ENCODE data around the gene FRYL. TPM values are rescaled to one million over a fixed set of nuclear protein-coding genes. Genes with fewer than 3 reads are reported as not detected.
A peak's percentile ranks its signal among the peaks of the same experiment; 100 is the strongest.
"Not testable (repeated sequence)": the region's sequence is repeated elsewhere in the genome, so short reads cannot be mapped to it uniquely, and the experiment has no call there.

FRYL gene
- total RNA-seq, 1 donor from 2014 or later: 190 TPM

DNA sequence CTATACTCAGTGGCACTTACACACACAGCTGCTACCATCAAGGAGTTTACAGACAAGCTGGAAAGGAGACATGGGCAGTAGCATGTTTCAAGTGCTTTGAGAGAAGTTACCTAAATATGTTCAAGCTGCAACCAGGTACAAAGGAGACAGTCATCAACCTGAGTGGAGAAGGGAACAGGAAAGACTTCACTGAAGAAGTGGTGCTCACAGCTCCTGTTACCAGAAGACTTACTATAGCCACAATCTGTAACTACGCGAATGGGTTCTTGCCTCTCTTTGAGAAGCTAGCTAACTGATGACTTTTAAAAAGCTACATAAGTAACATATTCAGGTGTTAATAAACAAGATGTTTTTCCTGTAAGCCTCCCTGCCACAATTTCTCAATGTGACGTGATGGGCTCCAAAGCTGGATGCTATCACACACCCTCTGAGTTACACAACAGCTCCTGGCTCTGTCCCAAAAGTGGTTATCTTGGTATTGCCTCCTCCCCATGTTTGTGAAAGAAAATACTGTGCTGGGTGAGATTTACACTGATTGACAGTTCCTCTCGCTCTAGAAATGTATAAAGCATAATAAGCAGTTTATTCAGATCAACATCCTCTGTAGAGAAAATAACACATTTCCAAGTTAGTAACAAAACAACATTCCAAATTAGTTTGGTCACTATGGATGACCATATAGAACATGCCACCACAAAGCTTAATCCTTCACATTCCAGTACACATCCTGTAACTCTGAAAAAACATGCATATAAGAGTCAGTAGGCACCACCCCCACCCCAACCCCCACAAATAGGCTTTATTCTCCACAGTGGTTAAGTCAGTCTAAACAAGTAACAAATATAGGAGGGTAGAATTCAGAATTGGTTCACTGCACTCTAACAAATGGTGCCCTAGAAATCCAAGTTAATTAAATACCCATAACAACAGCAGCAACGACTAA is 81.8 kb downstream of the FRYL start:
- Mint-ChIP-seq H3K4me1 (ENCODE audit: low read depth, unreplicated experiment) (peaks cover 16% of the 10 kb centered on the region), H3K36me3 (ENCODE audit: unreplicated experiment) (no peaks in the 10 kb centered on the region), H3K27ac (ENCODE audit: unreplicated experiment) (no peak overlapping the region), H3K9me3 (ENCODE audit: unreplicated experiment) (peaks cover 4% of the 10 kb centered on the region), H3K27me3 (ENCODE audit: unreplicated experiment) (peaks cover 2% of the 10 kb centered on the region), H3K4me3 (ENCODE audit: unreplicated experiment) (no peak overlapping the region)
- TF ChIP-seq, protein P1, sequence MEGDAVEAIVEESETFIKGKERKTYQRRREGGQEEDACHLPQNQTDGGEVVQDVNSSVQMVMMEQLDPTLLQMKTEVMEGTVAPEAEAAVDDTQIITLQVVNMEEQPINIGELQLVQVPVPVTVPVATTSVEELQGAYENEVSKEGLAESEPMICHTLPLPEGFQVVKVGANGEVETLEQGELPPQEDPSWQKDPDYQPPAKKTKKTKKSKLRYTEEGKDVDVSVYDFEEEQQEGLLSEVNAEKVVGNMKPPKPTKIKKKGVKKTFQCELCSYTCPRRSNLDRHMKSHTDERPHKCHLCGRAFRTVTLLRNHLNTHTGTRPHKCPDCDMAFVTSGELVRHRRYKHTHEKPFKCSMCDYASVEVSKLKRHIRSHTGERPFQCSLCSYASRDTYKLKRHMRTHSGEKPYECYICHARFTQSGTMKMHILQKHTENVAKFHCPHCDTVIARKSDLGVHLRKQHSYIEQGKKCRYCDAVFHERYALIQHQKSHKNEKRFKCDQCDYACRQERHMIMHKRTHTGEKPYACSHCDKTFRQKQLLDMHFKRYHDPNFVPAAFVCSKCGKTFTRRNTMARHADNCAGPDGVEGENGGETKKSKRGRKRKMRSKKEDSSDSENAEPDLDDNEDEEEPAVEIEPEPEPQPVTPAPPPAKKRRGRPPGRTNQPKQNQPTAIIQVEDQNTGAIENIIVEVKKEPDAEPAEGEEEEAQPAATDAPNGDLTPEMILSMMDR (IDR thresholded peaks at IDR 0.05; ENCODE audit: partially characterized antibody, unreplicated experiment): no peak
- no peak for DNase-seq

DNA sequence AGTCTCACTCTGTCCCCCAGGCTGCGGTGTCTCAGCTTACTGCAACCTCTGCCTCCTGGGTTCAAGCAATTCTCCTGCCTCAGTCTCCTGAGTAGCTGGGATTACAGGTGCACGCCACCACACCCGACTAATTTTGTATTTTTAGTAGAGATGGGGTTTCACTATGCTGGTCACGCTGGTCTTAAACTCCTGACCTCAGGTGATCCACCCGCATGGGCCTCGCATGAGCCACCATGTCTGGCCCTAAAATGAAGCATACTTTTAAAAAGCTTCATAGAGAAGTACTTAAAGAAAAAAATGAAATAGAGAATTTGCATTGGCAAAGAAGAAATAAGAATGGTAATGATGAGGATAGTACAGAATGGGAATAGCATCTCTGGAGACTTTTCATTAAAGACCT is 82.6 kb downstream of the FRYL start:
- not testable (repeated sequence) for H3K27me3 Mint-ChIP-seq (ENCODE audit: unreplicated experiment); H3K9me3 Mint-ChIP-seq (ENCODE audit: unreplicated experiment); H3K27ac Mint-ChIP-seq (ENCODE audit: unreplicated experiment); H3K4me3 Mint-ChIP-seq (ENCODE audit: unreplicated experiment); DNase-seq; H3K36me3 Mint-ChIP-seq (ENCODE audit: unreplicated experiment)
- H3K4me1 Mint-ChIP-seq (ENCODE audit: low read depth, unreplicated experiment): peaks cover 17% of the 10 kb centered on the region

DNA sequence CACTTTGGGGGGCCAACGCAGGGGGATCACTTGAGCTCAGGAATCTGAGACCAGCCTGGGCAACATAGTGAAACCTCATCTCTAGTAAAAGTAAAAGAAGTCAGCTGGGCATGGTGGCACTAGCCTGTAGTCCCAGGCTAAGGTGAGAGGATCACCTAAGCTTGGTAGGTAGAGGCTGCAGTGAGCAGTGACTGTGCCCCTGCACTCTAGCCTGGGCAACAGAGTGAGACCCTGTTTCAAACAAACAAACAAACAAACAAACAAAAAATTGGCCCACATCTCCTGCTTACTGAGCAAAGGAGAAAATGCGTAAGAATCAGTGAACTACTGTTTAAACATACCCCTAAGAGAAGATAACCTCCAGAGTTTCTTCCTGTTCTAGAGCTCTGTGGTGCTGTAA is 85.3 kb downstream of the FRYL start:
- Mint-ChIP-seq H3K9me3 (ENCODE audit: unreplicated experiment) (peaks cover 4% of the 10 kb centered on the region), H3K27me3 (ENCODE audit: unreplicated experiment) (no peaks in the 10 kb centered on the region), H3K4me1 (ENCODE audit: low read depth, unreplicated experiment) (peaks cover 24% of the 10 kb centered on the region), H3K27ac (ENCODE audit: unreplicated experiment) (no peak overlapping the region), H3K36me3 (ENCODE audit: unreplicated experiment) (no peaks in the 10 kb centered on the region), H3K4me3 (ENCODE audit: unreplicated experiment) (no peak overlapping the region)
- TF ChIP-seq, protein P1 (IDR thresholded peaks at IDR 0.05; ENCODE audit: partially characterized antibody, unreplicated experiment): no peak
- no peak for DNase-seq

DNA sequence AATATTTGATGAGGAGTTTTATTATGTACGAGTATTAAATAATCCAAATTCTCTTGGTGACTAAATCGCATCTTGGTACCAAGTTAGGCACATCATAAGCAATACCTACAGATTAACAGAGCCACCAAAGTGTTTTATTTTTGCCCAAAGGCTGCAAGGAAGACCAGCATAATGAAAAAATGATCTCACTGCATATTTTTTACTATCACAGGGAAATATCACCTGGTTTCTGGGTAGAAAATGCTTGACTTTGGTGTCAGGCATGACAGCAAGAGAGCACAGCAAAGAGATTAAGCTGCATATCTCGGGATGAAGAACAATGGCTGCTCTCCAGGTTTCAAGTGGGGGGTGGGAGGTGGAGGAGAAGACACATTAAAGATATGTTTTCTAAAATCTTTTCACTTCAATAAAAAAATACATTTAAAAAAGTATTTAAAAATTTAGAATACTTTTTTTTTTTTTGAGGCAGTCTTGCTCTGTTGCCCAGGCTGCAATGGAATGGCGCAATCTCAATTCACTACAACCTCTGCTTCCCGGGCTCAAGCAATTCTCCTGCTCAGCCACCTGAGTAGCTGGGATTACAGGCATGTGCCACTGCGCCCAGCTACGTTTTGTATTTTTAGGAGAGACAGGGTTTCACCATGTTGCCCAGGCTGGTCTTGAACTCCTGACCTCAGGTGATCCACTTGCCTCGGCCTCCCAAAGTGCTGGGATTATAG is 86.1 kb downstream of the FRYL start:
- Mint-ChIP-seq H3K4me1 (ENCODE audit: low read depth, unreplicated experiment) (peaks cover 19% of the 10 kb centered on the region), H3K9me3 (ENCODE audit: unreplicated experiment) (peaks cover 4% of the 10 kb centered on the region), H3K27me3 (ENCODE audit: unreplicated experiment) (no peaks in the 10 kb centered on the region), H3K27ac (ENCODE audit: unreplicated experiment) (no peak overlapping the region), H3K4me3 (ENCODE audit: unreplicated experiment) (peak overlapping the region; percentile 36), H3K36me3 (ENCODE audit: unreplicated experiment) (no peaks in the 10 kb centered on the region)
- DNase-seq: no peak
- TF ChIP-seq, protein P1 (IDR thresholded peaks at IDR 0.05; ENCODE audit: partially characterized antibody, unreplicated experiment): no peak

DNA sequence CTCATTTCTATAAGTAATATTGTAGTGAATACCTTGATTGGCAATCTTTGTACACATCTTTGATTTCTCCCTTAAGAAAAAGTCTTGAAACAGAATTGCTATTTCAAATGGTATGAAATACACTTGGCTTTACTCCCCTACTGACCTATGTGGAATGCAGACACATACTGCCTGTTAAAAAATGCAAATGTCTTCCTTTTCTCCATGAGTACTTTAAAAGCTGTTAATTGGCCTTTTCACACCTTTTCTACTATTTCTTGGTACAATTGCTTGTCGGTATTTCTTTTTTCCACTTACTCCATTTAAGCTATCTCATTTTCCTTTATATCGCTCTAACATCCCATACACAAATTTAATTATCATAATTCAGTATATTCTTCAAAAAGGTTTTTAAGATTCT is 87.2 kb downstream of the FRYL start:
- no peak for DNase-seq
- no peaks in the 10 kb centered on the region for H3K27me3 Mint-ChIP-seq (ENCODE audit: unreplicated experiment)
- H3K27ac Mint-ChIP-seq (ENCODE audit: unreplicated experiment): no peak overlapping the region
- H3K4me1 Mint-ChIP-seq (ENCODE audit: low read depth, unreplicated experiment): peaks cover 15% of the 10 kb centered on the region
- H3K36me3 Mint-ChIP-seq (ENCODE audit: unreplicated experiment): no peaks in the 10 kb centered on the region
- no peak overlapping the region for H3K4me3 Mint-ChIP-seq (ENCODE audit: unreplicated experiment)
- H3K9me3 Mint-ChIP-seq (ENCODE audit: unreplicated experiment): peaks cover 4% of the 10 kb centered on the region
- TF ChIP-seq, protein P1 (IDR thresholded peaks at IDR 0.05; ENCODE audit: partially characterized antibody, unreplicated experiment): no peak

Data from glutamatergic neuron (in vitro differentiated cells).